OCI-LY3 (cell line): ENCODE results near the gene STEEP1.

Experiments used
- H2AFZ ChIP-seq: fragments of 200-600, 300-600 bp; shearing (Covaris generic); 2 replicates; pipeline ENCODE4 v1.6.0; 2014; ENCODE audit warnings: antibody characterized with exemption, low read depth, low read length
- H3K27ac ChIP-seq: fragments of 200-600, 300-600 bp; sonication (generic); 2 replicates; pipeline ENCODE4 v1.5.1; 2014; ENCODE audit warnings: mild to moderate bottlenecking, low read length, moderate library complexity, mixed read lengths
- H3K27me3 ChIP-seq: fragments of 200-600, 300-600 bp; sonication (generic); 2 replicates; pipeline ENCODE4 v1.6.1; 2014; ENCODE audit warnings: low read depth, low read length, mixed read lengths
- H3K36me3 ChIP-seq: fragments of 200-600, 300-600 bp; sonication (generic); replicated peaks from 2 replicates; pipeline ENCODE3; 2014; ENCODE audit warnings: low read depth, low read length, mixed read lengths
- H3K4me1 ChIP-seq: fragments of 300-600, 200-600 bp; sonication (generic); 2 replicates; pipeline ENCODE4 v1.6.1; 2014; ENCODE audit warnings: low read length, mixed read lengths
- H3K4me2 ChIP-seq: fragments of 200-600, 300-600 bp; sonication (generic); 2 replicates; pipeline ENCODE4 v1.6.1; 2014; ENCODE audit warnings: low read length, mixed read lengths
- H3K4me3 ChIP-seq: fragments of 300-600, 200-600 bp; sonication (generic); 2 replicates; pipeline ENCODE4 v1.5.1; 2014; ENCODE audit warnings: antibody characterized with exemption, mild to moderate bottlenecking, low read length, moderate library complexity
- H3K79me2 ChIP-seq: fragments of 300-600, 200-600 bp; shearing (Covaris generic); 2 replicates; pipeline ENCODE4 v1.6.1; 2014; ENCODE audit warnings: mild to moderate bottlenecking, low read length, mixed read lengths
- H3K9ac ChIP-seq: fragments of 300-600, 200-600 bp; shearing (Covaris generic); 2 replicates; pipeline ENCODE4 v1.6.0; 2014; ENCODE audit warnings: mild to moderate bottlenecking, low read length, moderate library complexity
- H3K9me3 ChIP-seq: fragments of 200-600, 300-600 bp; shearing (Covaris generic); 2 replicates; pipeline ENCODE4 v1.6.1; 2014; ENCODE audit warnings: low read length, mixed read lengths; ENCODE audit not compliant: insufficient read depth
- H4K20me1 ChIP-seq: fragments of 200-600, 300-600 bp; sonication (generic); 2 replicates; pipeline ENCODE4 v1.6.1; 2016; ENCODE audit warnings: low read length, mixed read lengths; ENCODE audit not compliant: insufficient read depth
- CTCF ChIP-seq: fragments of 200-600, 300-600 bp; sonication (generic); IDR thresholded peaks from 2 replicates; pipeline ENCODE4 v1.5.1; 2014; ENCODE audit warnings: antibody characterized with exemption, low read length, low read depth
- EZH2phosphoT487 ChIP-seq: fragments of 200-600 bp; shearing (Covaris generic); IDR thresholded peaks from 2 replicates; pipeline ENCODE4 v1.6.1; 2018; ENCODE audit warnings: antibody characterized with exemption, mixed run types, low read depth

The STEEP1 gene

DNA sequence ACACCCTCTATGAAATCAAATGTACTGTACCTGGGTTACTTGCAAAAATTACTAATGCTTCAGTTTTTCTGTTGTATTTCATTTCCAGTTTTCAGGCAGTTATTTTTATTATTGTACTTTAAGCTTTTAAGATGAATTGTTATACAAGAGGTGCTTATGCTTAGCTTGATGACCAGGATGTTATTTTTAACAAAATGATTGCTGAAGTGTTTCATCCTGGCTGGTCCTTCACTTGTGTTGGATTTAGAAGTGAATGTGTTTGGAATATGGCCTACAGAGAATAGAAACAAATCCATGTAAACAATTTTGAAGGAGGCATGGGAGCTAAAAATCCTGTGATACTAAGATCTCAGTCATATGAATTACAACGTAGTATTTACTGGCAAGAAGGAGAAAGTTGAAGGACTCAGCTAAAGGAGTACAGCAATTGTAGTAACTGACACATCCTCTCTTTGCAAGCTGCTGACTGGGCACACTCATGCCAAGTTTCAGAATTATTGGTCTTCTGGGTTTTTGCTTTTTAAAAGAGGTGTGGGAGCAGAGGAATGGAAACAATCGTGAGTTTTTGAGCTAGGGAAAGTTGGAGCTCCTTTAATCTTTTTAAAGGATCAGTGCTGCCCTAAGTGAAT lies 18.3 kb upstream of the STEEP1 start:
- H3K79me2 ChIP-seq, result peaks cover 15% of the 10 kb centered on the region
- H3K9me3 ChIP-seq, result no peaks in the 10 kb centered on the region
- H3K36me3 ChIP-seq, result peaks cover 14% of the 10 kb centered on the region
- H4K20me1 ChIP-seq, result peaks cover 7% of the 10 kb centered on the region; the same call in 1 of the 2 replicates
- H3K9ac ChIP-seq, result no peak overlapping the region
- H3K27me3 ChIP-seq, result no peaks in the 10 kb centered on the region
- H3K27ac ChIP-seq, result no peak overlapping the region
- H3K4me3 ChIP-seq, result no peak overlapping the region
- H3K4me2 ChIP-seq, result no peak overlapping the region
- peaks cover 27% of the 10 kb centered on the region for H3K4me1 ChIP-seq
- H2AFZ ChIP-seq, result no peak overlapping the region
- TF ChIP-seq CTCF (no peak), EZH2phosphoT487 (no peak)

GRCh38 chrX:119579414-119579813 lies 14.2 kb upstream of the STEEP1 start:
- TF ChIP-seq EZH2phosphoT487, result no peak
- TF ChIP-seq CTCF, result no peak
- Histone ChIP-seq H3K4me1 (peaks cover 42% of the 10 kb centered on the region), H3K79me2 (peaks cover 22% of the 10 kb centered on the region), H3K27me3 (no peaks in the 10 kb centered on the region), H3K27ac (peak overlapping the region; percentile 77), H3K9me3 (no peaks in the 10 kb centered on the region), H3K4me2 (peak overlapping the region; percentile 21), H3K36me3 (peaks cover 11% of the 10 kb centered on the region), H3K9ac (no peak overlapping the region), H2AFZ (no peak overlapping the region), H3K4me3 (no peak overlapping the region), H4K20me1 (peaks cover 11% of the 10 kb centered on the region)

GRCh38 chrX:119574394-119575266 lies 9.4 kb upstream of the STEEP1 start, which contains the start of gene UBE2A:
Gene UBE2A (plus strand): TSS chrX:119574563. CDS start chrX:119574712, 149 bp downstream.
- TF ChIP-seq CTCF (peak; percentile 24), EZH2phosphoT487 (no peak)
- H3K4me3 ChIP-seq, result peak within 1 kb of the TSS; percentile 90
- peak within 1 kb of the TSS; percentile 88 for H3K9ac ChIP-seq
- H3K27ac ChIP-seq, result peak within 1 kb of the TSS; percentile 69
- H3K4me1 ChIP-seq, result peaks cover 33% of the 10 kb centered on the region
- H3K9me3 ChIP-seq, result no peaks in the 10 kb centered on the region
- H4K20me1 ChIP-seq, result peaks cover 9% of the 10 kb centered on the region
- peak within 1 kb of the TSS; percentile 100 for H2AFZ ChIP-seq
- peaks cover 23% of the 10 kb centered on the region for H3K79me2 ChIP-seq
- H3K4me2 ChIP-seq, result peak within 1 kb of the TSS; percentile 83
- H3K27me3 ChIP-seq, result no peaks in the 10 kb centered on the region
- H3K36me3 ChIP-seq, result peaks cover 4% of the 10 kb centered on the region

GRCh38 chrX:119573840-119574393 lies 8.7 kb upstream of the STEEP1 start:
- Histone ChIP-seq H2AFZ (peak overlapping the region; percentile 100), H3K4me3 (peak overlapping the region; percentile 90), H3K27me3 (no peaks in the 10 kb centered on the region), H3K27ac (peak overlapping the region; percentile 45), H4K20me1 (peaks cover 4% of the 10 kb centered on the region; the same call in 1 of the 2 replicates), H3K9ac (peak overlapping the region; percentile 88), H3K79me2 (peaks cover 23% of the 10 kb centered on the region), H3K9me3 (no peaks in the 10 kb centered on the region), H3K36me3 (peaks cover 4% of the 10 kb centered on the region), H3K4me1 (peaks cover 25% of the 10 kb centered on the region), H3K4me2 (peak overlapping the region; percentile 79)
- no peak for TF ChIP-seq EZH2phosphoT487
